OCI-LY3 (cell line): Measurements from ENCODE around the gene ANKH.

Source experiments
- H2AFZ ChIP-seq: fragments of 200-600, 300-600 bp; shearing (Covaris generic); 2 replicates; pipeline ENCODE4 v1.6.0; 2014; ENCODE audit warnings: antibody characterized with exemption, low read depth, low read length
- H3K27ac ChIP-seq: fragments of 200-600, 300-600 bp; sonication (generic); 2 replicates; pipeline ENCODE4 v1.5.1; 2014; ENCODE audit warnings: mild to moderate bottlenecking, low read length, moderate library complexity, mixed read lengths
- H3K27me3 ChIP-seq: fragments of 200-600, 300-600 bp; sonication (generic); 2 replicates; pipeline ENCODE4 v1.6.1; 2014; ENCODE audit warnings: low read depth, low read length, mixed read lengths
- H3K36me3 ChIP-seq: fragments of 200-600, 300-600 bp; sonication (generic); replicated peaks from 2 replicates; pipeline ENCODE3; 2014; ENCODE audit warnings: low read depth, low read length, mixed read lengths
- H3K4me1 ChIP-seq: fragments of 300-600, 200-600 bp; sonication (generic); 2 replicates; pipeline ENCODE4 v1.6.1; 2014; ENCODE audit warnings: low read length, mixed read lengths
- H3K4me2 ChIP-seq: fragments of 200-600, 300-600 bp; sonication (generic); 2 replicates; pipeline ENCODE4 v1.6.1; 2014; ENCODE audit warnings: low read length, mixed read lengths
- H3K4me3 ChIP-seq: fragments of 300-600, 200-600 bp; sonication (generic); 2 replicates; pipeline ENCODE4 v1.5.1; 2014; ENCODE audit warnings: antibody characterized with exemption, mild to moderate bottlenecking, low read length, moderate library complexity
- H3K79me2 ChIP-seq: fragments of 300-600, 200-600 bp; shearing (Covaris generic); 2 replicates; pipeline ENCODE4 v1.6.1; 2014; ENCODE audit warnings: mild to moderate bottlenecking, low read length, mixed read lengths
- H3K9ac ChIP-seq: fragments of 300-600, 200-600 bp; shearing (Covaris generic); 2 replicates; pipeline ENCODE4 v1.6.0; 2014; ENCODE audit warnings: mild to moderate bottlenecking, low read length, moderate library complexity
- H3K9me3 ChIP-seq: fragments of 200-600, 300-600 bp; shearing (Covaris generic); 2 replicates; pipeline ENCODE4 v1.6.1; 2014; ENCODE audit warnings: low read length, mixed read lengths; ENCODE audit not compliant: insufficient read depth
- H4K20me1 ChIP-seq: fragments of 200-600, 300-600 bp; sonication (generic); 2 replicates; pipeline ENCODE4 v1.6.1; 2016; ENCODE audit warnings: low read length, mixed read lengths; ENCODE audit not compliant: insufficient read depth
- CTCF ChIP-seq: fragments of 200-600, 300-600 bp; sonication (generic); IDR thresholded peaks from 2 replicates; pipeline ENCODE4 v1.5.1; 2014; ENCODE audit warnings: antibody characterized with exemption, low read length, low read depth
- EZH2phosphoT487 ChIP-seq: fragments of 200-600 bp; shearing (Covaris generic); IDR thresholded peaks from 2 replicates; pipeline ENCODE4 v1.6.1; 2018; ENCODE audit warnings: antibody characterized with exemption, mixed run types, low read depth

Gene ANKH

GRCh38 chr5:14870337-14871213, 1.0 kb downstream of the ANKH start:
- H3K27me3 ChIP-seq, result no peaks in the 10 kb centered on the region
- H3K9me3 ChIP-seq, result no peaks in the 10 kb centered on the region
- peak overlapping the region; percentile 90 for H3K4me3 ChIP-seq
- H3K27ac ChIP-seq, result no peak overlapping the region
- H2AFZ ChIP-seq, result no peak overlapping the region
- peaks cover 8% of the 10 kb centered on the region; the same call in 1 of the 2 replicates for H4K20me1 ChIP-seq
- H3K79me2 ChIP-seq, result no peaks in the 10 kb centered on the region; the same call in 1 of the 2 replicates
- no peaks in the 10 kb centered on the region for H3K36me3 ChIP-seq
- TF ChIP-seq EZH2phosphoT487 (no peak), CTCF (peak; percentile 18; the same call in 1 of the 2 replicates)
- H3K4me2 ChIP-seq, result peak overlapping the region; percentile 88
- H3K9ac ChIP-seq, result peak overlapping the region; percentile 63
- H3K4me1 ChIP-seq, result peaks cover 6% of the 10 kb centered on the region; the same call in 1 of the 2 replicates

DNA sequence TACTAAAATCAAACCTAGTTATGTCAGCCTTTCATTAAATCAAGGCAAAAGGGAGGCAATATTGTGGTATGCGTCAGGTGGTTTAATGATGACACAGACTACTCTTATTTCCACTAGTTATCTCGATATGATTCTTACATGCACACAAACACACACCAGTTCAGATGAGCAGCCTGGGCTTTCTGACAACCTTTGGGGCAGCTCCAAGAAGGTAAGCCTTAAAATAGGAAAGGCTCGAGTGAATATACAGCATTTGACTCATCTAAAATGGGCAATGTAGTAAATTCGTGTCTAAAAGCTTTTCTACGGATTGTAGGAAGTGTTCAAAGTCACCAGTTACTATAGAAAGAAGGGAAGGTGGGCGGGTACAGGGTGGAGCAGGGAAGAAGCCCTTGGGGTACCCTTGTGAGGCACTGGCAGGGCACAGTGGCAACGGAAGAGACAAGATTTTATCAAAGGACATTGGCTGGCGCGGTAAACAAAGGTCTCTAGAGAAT, 1.9 kb downstream of the ANKH start:
- H3K79me2 ChIP-seq, result no peaks in the 10 kb centered on the region; the same call in 1 of the 2 replicates
- H3K4me2 ChIP-seq, result peak overlapping the region; percentile 88
- no peaks in the 10 kb centered on the region for H3K9me3 ChIP-seq
- H3K27me3 ChIP-seq, result no peaks in the 10 kb centered on the region
- no peak for TF ChIP-seq CTCF
- no peak for TF ChIP-seq EZH2phosphoT487
- no peak overlapping the region for H2AFZ ChIP-seq
- peaks cover 6% of the 10 kb centered on the region; the same call in 1 of the 2 replicates for H3K4me1 ChIP-seq
- peaks cover 8% of the 10 kb centered on the region; the same call in 1 of the 2 replicates for H4K20me1 ChIP-seq
- H3K9ac ChIP-seq, result no peak overlapping the region
- no peak overlapping the region for H3K4me3 ChIP-seq
- H3K36me3 ChIP-seq, result no peaks in the 10 kb centered on the region
- H3K27ac ChIP-seq, result no peak overlapping the region

- Histone ChIP-seq H3K9me3 (no peaks in the 10 kb centered on the region), H3K36me3 (no peaks in the 10 kb centered on the region), H3K4me3 (no peak overlapping the region), H4K20me1 (peaks cover 8% of the 10 kb centered on the region; the same call in 1 of the 2 replicates), H3K79me2 (no peaks in the 10 kb centered on the region; the same call in none of the 2 replicates), H3K9ac (no peak overlapping the region), H2AFZ (no peak overlapping the region), H3K27me3 (no peaks in the 10 kb centered on the region), H3K4me2 (no peak overlapping the region), H3K27ac (no peak overlapping the region), H3K4me1 (peaks cover 6% of the 10 kb centered on the region; the same call in 1 of the 2 replicates)
- no peak for TF ChIP-seq EZH2phosphoT487
- no peak for TF ChIP-seq CTCF
These were observed 2.3 kb downstream of the ANKH start for GRCh38 chr5:14869233-14869632.

DNA sequence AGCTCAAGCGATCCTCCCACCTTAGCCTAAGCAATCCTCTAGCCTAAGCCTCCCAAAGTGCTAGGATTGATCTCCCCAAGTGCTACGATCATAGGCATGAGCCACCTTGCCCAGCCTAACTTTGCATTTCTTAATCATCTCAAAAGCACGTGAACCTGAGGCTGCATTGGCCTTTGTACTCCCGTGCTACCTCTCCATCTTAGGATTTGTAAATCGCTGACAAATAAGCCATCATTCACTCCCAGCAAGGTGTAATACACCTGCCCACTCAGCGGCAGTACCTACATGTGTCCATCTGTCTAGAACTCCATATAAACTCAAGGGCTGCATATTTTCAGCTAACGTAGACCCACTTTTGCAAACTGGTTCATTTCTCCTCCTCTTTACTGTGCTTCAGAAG, 2.8 kb downstream of the ANKH start:
- H3K27ac ChIP-seq, result no peak overlapping the region
- no peak overlapping the region for H3K4me3 ChIP-seq
- no peaks in the 10 kb centered on the region for H3K9me3 ChIP-seq
- H3K79me2 ChIP-seq, result no peaks in the 10 kb centered on the region; the same call in none of the 2 replicates
- H3K27me3 ChIP-seq, result no peaks in the 10 kb centered on the region
- no peaks in the 10 kb centered on the region for H3K36me3 ChIP-seq
- peaks cover 6% of the 10 kb centered on the region; the same call in 1 of the 2 replicates for H3K4me1 ChIP-seq
- no peak overlapping the region for H3K9ac ChIP-seq
- no peak for TF ChIP-seq EZH2phosphoT487
- TF ChIP-seq CTCF, result no peak
- H4K20me1 ChIP-seq, result peaks cover 8% of the 10 kb centered on the region; the same call in 1 of the 2 replicates
- no peak overlapping the region for H3K4me2 ChIP-seq
- no peak overlapping the region for H2AFZ ChIP-seq
